H1 (cell line): ENCODE results near the gene IFITM10.

ENCODE experiments used
- GTF2F1 ChIP-seq: IDR thresholded peaks from 2 replicates; pipeline ENCODE4 v1.6.1; 2012; ENCODE audit warnings: low read depth, low read length, improper control_type of control experiment, borderline replicate concordance
- JUND ChIP-seq: IDR thresholded peaks from 2 replicates; pipeline ENCODE4 v1.6.1; 2011; ENCODE audit warnings: mild to moderate bottlenecking, improper control_type of control experiment, low read length
- POLR2A ChIP-seq, 2 experiments: IDR thresholded peaks; 1 replicate in 1 of 2; 2 replicates in 1 of 2; pipeline ENCODE4 v1.6.1; 2011; ENCODE audit warnings: low read depth in 2 of 2, low read length in 2 of 2, mild to moderate bottlenecking in 2 of 2; ENCODE audit errors: control extremely low read depth in 1 of 2
- RFX5 ChIP-seq: IDR thresholded peaks from 2 replicates; pipeline ENCODE4 v1.6.1; 2011; ENCODE audit warnings: low read depth, low read length, improper control_type of control experiment, borderline replicate concordance
- TF ChIP-seq, protein P1 (sequence below), 3 experiments: IDR thresholded peaks; 1 replicate in 2 of 3; 2 replicates in 1 of 3; pipeline versions ENCODE4 v1.5.1 to v1.6.1; 2011; ENCODE audit warnings: low read length in 3 of 3, mild to moderate bottlenecking in 3 of 3, inconsistent platforms in 2 of 3, low read depth in 1 of 3, moderate library complexity in 1 of 3; ENCODE audit not compliant: insufficient read depth in 1 of 3; ENCODE audit errors: control extremely low read depth in 1 of 3

DNA sequence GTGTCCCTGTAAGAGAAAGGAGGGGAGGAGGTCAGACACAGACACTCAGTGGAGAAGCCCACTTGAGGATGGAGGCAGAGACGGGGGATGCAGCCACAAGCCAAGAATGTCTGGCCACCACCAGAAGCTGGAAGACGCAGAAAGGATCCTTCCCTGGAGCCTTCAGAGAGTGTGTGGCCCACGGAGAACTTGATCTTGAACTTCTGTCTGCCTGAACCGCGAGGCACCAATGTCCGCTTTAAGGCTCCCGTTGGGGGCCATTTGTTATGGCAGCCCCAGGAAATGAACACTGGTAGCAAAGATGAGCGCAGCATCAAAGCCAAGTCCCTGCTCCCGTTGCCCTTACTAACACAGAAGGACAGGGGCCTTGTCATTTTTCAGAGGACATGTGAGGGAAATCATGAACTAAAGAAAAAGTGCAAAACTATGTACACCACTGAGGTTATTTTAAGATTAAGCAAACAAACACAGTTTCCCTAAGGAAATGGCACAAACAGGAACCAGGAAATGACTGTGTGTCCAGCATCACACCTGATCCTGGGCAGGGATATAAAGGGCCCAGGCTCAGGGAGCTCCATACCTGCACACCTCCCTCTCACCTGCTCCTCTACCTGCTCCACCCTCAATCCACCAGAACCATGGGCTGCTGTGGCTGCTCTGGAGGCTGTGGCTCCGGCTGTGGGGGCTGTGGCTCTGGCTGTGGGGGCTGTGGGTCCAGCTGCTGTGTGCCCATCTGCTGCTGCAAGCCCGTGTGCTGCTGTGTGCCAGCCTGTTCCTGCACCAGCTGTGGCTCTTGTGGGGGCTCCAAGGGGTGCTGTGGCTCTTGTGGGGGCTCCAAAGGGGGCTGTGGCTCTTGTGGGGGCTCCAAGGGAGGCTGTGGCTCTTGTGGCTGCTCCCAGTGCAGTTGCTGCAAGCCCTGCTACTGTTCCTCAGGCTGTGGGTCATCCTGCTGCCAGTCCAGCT is 53.5 kb downstream of the IFITM10 start, which contains the start of gene KRTAP5-6:
- TF ChIP-seq POLR2A (IDR thresholded peaks at IDR 0.05; ENCODE audit: control extremely low read depth in 1 of 2, low read depth in 2 of 2, low read length in 2 of 2) (no peak), JUND (no peak), RFX5 (no peak), GTF2F1 (no peak)
- TF ChIP-seq, protein P1, sequence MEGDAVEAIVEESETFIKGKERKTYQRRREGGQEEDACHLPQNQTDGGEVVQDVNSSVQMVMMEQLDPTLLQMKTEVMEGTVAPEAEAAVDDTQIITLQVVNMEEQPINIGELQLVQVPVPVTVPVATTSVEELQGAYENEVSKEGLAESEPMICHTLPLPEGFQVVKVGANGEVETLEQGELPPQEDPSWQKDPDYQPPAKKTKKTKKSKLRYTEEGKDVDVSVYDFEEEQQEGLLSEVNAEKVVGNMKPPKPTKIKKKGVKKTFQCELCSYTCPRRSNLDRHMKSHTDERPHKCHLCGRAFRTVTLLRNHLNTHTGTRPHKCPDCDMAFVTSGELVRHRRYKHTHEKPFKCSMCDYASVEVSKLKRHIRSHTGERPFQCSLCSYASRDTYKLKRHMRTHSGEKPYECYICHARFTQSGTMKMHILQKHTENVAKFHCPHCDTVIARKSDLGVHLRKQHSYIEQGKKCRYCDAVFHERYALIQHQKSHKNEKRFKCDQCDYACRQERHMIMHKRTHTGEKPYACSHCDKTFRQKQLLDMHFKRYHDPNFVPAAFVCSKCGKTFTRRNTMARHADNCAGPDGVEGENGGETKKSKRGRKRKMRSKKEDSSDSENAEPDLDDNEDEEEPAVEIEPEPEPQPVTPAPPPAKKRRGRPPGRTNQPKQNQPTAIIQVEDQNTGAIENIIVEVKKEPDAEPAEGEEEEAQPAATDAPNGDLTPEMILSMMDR (IDR thresholded peaks at IDR 0.05; ENCODE audit: control extremely low read depth in 1 of 3, insufficient read depth in 1 of 3, low read depth in 1 of 3, low read length in 3 of 3) = no peak
